Measurements from ENCODE around the gene TMEM106A.
"Not testable (repeated sequence)": the region's sequence is repeated elsewhere in the genome, so short reads cannot be mapped to it uniquely, and the experiment has no call there.

Gene TMEM106A

DNA sequence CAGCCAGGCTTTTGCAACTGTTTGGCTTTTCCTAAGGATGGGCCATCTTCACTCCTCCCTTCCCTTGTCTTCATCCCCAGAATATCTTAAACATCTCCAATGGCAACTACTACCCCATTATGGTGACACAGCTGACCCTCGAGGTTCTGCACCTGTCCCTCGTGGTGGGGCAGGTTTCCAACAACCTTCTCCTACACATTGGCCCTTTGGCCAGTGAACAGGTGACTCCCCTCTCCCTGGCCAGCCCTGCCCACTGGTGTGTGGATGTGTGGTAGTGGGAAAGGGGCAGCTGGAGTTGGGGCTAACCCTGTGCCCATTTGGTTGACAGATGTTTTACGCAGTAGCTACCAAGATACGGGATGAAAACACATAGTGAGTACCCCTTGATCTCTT lies 4.7 kb downstream of the TMEM106A start:
- no peak for DNase-seq

DNA sequence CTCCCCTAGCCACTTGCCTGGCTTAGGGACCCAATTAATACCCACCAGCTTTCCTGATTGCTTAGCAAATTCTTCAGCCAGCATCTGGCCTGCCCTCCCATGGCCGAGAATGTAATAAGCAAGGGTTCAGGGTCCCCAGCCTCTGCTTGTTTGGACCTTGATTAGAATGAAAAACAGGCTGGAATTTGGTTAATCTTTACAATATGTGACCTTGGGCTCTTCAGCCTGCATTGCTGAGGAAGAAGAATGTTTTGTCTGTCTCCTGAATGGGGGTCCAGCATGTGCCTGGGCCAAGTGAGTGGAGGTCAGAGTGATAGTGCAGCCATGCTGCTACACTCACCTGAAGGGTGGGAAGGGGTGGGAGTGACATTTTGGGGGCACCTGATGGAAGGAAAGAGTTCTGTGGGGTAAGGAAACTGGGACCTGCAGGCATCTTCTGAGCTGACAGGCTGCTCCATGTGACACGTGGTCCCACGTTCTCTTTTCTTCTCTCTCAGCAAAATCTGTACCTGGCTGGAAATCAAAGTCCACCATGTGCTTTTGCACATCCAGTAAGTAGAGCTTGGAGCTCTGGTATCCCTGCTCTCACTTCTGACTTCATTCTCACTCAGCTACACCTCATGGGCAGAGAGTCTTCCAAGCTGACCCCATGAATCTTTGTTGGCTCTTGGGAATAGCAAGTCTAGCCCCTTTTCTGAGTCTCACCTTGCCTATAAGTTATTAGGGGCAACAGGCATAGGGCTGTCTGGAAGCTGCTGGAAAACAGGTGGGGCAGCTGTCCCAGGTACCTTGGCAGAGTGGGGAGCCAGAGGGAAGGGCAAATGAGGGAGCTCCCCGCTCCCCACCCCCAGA lies 5.3 kb downstream of the TMEM106A start:
- no peak for DNase-seq

DNA sequence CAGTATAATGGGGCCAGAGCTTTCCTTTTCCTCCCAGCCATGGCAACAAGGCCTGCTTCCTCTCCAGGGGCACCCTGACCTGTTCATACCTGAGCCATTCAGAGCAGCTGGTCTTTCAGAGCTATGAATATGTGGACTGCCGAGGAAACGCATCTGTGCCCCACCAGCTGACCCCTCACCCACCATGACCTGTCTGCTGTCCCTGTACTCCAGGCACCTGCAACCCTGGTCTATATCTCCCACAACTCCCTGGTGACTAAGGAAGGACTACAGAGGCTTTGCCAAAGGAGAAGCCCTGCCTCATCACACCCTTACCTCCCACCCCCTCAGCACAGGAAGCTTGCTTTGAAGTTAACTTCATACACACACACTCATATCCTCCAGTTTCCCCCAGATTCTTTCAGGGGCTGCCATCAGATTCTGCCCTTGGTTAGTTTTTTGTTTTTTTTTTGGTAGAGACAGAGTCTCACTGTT lies 6.0 kb downstream of the TMEM106A start:
- DNase-seq, result no peak

DNA sequence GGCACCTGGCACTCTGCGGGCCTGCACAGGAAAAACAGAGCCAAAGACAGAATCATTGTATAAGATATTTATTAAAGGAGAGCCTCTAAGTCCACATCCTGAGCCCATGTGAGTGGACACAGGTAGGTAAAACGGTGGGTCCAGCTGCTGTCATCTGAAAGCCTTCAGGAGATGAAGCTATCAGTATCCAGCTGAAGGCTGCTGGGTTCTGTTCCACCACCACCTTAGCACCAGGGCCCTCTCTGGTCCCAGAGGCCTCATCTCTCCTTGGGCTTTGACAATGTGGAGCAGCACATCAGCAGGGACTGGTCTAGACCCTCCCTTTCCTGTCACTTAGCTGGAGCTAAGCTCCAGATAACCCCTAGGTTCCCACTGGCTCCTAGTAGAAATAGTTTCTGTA lies 7.3 kb downstream of the TMEM106A start:
- no peak for DNase-seq

DNA sequence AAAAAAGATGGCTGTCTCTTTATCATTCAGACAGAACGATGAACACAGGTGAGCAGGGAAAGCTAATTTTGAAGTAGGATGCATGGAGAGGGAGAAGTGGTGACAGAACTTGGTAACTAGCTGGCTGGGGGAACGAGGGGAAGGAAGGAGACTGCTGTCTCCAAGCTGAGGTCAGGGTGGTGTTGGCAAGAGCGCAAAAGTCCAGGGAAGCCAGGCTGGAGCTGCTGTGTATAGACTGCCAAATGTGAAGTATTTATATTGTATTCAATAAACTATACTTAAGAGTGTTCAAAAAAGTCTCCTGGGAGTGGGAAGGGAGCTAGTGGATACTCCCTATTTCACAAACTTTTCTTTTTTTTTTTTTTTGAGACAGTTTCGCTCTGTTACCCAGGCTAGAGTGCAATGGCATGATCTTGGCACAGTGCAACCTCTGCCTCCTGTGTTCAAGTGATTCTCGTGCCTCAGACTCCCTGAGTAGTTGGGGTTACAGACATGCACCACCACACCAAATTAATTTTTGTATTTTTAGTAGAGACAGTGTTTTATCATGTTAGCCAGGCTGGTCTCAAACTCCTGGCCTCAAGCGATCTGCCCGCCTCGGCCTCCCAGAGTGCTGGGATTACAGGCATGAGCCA lies 8.2 kb downstream of the TMEM106A start:
- DNase-seq, result no peak

DNA sequence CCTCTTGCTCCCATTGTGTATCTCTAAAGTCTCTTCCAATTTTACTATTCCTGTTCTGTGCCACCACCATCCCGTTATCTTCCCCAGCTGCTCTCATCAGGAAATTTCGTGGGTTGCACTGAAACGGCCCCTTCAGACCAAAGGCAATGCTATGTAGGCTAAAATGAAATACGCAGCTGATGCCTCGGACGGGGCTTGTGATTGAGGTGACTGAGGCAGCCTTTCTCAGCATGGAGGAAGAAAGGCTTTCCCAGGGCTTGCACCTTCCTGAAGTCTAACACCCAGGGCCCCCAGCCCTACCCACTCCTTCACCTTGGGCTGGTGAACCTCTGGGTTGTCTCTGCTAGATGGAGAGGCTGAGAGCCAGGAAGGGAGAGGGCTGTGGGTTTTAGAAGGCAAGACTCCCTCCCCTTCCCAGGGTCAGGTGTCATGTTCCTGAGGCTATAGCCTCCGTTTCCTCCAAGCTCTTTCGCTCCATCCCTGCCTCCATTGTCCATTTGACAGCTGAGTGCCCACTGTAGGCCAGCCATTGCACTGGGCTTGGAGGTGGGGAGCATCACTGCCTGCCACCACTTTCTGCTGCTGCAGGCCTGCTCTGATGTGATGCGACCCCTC lies 8.9 kb downstream of the TMEM106A start:
- DNase-seq, result no peak

DNA sequence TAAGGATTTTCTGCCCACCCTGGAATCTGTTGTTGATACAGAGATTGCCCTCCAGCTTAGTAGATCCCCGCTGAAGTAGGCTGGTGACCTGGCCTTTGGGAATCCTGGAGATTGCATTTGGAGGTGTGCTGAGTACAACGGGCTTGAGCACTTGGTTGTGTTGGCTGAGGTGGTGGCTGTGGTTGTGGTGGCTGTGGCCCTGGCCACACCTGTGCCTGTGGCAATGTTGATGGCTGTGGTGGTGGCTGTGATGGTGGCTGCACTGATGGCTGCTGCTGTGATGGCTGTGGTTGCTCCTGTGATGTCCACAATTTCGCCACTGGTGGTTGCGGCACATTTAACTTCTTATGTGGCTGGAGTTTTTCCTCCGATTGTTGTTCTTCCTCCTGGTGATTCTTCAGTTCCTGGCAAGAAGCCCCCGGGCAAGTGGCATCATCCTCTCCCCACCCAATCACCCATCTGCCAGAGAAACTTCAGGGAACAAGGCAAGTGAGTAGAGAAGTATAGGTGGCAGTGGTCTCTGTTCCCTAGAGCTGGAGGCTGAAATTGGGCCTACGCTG lies 12.6 kb downstream of the TMEM106A start:
- DNase-seq, result no peak

DNA sequence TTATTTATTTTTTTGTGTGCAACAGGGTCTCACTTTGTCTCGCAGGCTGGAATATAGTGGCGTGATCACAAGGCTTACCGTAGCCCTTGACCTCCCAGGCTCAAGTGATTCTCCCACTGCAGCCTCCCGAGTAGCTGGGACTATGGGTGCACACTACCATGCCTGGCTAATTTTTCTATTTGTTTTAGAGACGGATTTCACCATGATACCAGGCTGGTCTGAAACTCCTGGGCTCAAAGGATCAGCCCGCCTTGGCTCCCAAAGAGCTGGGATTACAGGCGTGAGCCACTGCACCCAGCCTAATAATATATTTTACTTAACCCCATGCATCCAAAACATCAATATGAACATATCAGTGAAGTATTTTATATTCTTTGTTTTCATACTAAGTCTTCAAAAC lies 14.7 kb downstream of the TMEM106A start:
- no peak for DNase-seq

DNA sequence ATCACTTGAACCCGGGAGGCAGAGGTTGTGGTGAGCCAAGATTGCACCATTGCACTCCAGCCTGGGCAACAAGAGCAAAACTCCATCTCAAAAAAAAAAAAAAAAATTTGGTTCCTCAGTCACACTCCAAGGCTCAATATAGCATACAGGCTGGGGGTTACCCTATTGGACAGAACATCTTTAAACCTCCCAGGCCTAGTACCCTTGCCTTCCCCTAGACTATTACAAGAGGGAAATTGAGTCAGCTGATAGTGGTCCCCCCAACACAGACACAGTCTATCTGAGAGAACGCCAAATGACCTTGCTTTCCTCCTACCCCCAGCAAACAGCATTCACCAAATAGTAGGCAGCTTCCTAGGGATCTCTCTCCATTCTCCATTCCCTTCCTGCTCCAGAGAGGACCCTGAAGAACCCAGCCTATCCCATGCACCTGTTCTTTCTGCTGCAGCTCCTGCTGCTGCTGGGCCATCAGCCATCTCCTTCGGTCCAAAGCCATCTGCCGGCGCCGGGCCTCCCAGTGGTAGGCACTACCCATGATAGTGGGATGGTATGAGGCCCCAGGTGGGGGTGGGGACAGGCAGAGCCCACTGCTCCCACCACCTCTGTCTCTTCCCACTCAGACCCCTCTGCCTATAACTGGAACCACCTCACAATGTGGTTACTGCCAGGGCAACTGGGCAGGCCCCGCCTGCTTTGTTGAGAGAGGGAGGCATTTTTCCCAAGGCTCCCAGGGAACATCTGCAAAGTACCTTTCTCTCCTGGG lies 16.5 kb downstream of the TMEM106A start, which contains the start of gene CCDC200:
CCDC200 (minus strand) TSS at position 604 of the 763 bp plus-strand sequence; CDS start at position 535, 69 bp downstream.
- not testable (repeated sequence) for DNase-seq

DNA sequence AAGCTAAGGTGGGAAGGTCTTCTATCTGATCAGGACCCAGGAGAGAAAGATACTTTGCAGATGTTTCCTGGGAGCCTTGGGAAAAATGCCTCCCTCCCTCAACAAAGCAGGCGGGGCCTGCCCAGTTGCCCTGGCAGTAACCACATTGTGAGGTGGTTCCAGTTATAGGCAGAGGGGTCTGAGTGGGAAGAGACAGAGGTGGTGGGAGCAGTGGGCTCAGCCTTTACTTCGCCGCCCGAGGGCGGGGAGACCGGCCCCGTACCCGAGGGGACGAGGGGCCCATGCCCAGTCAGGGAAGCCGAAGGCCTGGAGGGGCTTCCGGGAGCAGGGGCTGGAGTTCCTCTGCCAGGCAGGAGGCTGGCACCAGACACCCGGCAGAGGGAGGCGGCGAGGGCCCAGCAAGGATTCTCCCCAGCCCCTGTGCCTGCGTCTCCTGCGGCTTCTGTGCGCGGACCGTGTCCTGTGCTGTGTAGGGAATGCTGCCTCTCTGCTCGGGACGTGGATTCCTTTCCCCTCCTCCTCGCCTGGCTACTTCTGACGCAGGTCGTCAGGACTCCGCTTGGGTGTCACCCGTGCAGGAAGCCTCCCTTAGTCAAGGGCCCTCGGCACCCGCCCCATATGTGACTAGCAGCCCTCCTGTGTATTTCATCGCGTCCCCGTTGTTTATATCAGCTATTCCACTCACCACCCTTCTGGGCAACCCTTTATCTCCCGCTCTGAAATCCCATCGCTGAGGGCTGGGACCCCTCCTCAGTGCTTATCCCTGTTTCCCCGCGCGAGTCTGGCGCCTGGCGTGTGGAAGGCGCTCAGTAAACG lies 19.7 kb downstream of the TMEM106A start:
- not testable (repeated sequence) for DNase-seq

DNA sequence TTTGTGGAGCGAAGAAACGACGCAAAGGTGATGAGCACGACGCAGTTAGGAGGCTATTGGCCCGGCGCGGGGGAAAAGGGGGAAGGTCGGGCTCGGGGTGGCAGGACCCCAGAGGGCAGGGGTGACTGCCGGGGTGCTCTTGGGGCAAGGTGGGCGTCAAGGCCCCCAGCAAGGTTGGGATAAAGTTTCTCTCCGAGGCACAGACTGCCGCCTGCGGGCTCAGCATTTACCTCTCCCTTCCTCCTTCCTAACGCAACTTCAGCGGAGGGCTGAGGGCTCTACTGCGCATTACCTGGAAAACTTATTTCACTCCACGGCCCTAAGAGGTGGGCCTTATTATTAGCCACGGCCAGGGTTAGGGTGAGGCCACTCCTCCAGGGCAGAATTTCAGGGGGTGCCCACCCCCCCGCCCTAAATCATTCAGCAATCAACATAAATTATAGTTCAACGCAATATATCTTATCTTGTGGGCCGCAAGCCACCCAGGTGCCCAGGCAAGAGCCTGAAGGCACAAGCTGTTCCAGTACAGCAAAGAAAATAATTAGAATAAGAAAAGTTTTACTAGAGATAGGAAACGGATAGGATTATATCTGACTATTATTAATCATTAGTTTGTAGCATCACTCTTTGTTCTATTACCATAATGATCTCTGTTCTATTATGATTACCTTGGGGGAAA lies 20.5 kb downstream of the TMEM106A start:
- not testable (repeated sequence) for DNase-seq

DNA sequence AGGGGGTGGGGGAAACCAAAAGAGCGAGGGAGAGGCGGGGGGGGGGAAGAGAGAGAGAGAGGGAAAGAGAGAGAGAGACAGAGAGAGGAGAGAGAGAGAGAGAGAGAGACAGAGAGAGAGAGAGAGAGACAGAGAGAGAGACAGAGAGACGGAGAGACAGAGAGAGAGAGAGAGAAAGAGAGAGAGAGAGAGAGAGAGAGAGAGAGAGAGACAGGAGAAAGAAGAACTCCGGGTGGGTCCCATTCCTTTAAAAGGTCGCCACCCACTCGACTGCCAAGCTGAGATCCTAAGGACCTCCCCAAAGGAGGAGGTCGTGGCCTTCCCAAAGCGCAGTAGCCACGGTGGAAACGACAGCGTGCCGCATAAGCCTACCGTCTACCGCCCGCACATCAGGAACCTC lies 21.6 kb downstream of the TMEM106A start:
- not testable (repeated sequence) for DNase-seq

DNA sequence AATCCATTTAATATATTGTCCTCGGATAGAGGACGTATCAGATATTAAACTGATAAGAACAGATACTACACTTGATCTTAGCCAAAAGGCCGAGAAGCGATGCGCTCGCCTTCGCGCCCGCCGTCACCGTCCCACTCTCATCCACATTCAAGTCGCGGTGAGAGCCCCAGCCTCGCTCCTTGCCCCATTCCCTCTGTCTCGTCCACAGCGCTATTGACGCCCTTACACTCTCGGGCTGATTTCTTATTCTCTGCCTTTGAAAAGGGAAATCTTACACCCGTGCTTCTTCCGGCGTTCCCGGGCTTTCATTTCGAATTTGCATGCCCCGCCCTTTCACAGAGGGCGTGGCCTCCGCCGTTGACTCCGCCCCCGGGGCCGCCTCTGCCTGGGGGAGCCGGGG lies 22.2 kb downstream of the TMEM106A start, which contains the start of gene RNU2-1:
RNU2-1 (minus strand) TSS at position 101 of the 400 bp plus-strand sequence.
- not testable (repeated sequence) for DNase-seq

DNA sequence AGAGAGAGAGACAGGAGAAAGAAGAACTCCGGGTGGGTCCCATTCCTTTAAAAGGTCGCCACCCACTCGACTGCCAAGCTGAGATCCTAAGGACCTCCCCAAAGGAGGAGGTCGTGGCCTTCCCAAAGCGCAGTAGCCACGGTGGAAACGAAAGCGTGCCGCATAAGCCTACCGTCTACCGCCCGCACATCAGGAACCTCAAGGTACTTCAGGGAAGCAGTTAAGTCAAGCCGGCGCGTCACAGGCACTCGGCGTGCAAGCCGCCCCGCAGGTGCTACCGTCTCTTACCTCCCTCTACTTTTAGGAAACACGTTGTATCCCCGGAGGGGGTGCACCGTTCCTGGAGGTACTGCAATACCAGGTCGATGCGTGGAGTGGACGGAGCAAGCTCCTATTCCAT lies 27.9 kb downstream of the TMEM106A start:
- not testable (repeated sequence) for DNase-seq

DNA sequence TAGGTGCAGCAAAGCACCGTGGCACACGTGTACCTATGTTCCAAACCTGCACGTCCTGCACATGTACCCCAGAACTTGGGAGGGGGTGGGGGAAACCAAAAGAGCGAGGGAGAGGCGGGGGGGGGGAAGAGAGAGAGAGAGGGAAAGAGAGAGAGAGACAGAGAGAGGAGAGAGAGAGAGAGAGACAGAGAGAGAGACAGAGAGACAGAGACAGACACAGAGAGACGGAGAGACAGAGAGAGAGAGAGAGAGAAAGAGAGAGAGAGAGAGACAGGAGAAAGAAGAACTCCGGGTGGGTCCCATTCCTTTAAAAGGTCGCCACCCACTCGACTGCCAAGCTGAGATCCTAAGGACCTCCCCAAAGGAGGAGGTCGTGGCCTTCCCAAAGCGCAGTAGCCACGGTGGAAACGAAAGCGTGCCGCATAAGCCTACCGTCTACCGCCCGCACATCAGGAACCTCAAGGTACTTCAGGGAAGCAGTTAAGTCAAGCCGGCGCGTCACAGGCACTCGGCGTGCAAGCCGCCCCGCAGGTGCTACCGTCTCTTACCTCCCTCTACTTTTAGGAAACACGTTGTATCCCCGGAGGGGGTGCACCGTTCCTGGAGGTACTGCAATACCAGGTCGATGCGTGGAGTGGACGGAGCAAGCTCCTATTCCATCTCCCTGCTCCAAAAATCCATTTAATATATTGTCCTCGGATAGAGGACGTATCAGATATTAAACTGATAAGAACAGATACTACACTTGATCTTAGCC lies 29.1 kb downstream of the TMEM106A start:
- DNase-seq, result not testable (repeated sequence)

DNA sequence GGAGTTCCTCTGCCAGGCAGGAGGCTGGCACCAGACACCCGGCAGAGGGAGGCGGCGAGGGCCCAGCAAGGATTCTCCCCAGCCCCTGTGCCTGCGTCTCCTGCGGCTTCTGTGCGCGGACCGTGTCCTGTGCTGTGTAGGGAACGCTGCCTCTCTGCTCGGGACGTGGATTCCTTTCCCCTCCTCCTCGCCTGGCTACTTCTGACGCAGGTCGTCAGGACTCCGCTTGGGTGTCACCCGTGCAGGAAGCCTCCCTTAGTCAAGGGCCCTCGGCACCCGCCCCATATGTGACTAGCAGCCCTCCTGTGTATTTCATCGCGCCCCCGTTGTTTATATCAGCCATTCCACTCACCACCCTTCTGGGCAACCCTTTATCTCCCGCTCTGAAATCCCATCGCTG lies 34.8 kb downstream of the TMEM106A start:
- not testable (repeated sequence) for DNase-seq

Data from SIG-M5 (cell line).